NB4 (cell line): ENCODE results near the gene CHRNG.

Experiments
- DNase-seq: peaks from one replicate; pipeline ENCODE4 v3.0.0; 2010; ENCODE audit warnings: low read depth
- H3K4me3 ChIP-seq: one replicate; pipeline ENCODE4 v1.5.1; 2011; ENCODE audit warnings: mild to moderate bottlenecking, low read depth, low read length, moderate library complexity
- MYC ChIP-seq: IDR thresholded peaks from 2 replicates; pipeline ENCODE4 v1.6.1; 2011; ENCODE audit warnings: low read depth, low read length
- POLR2A ChIP-seq: IDR thresholded peaks from 2 replicates; pipeline ENCODE4 v1.6.1; 2011; ENCODE audit warnings: mild to moderate bottlenecking; ENCODE audit not compliant: insufficient read length; ENCODE audit errors: extremely low read depth
- TF ChIP-seq, protein P1 (sequence below): IDR thresholded peaks from one replicate; pipeline ENCODE4 v1.5.1; 2012; ENCODE audit warnings: low read depth, low read length
- TF ChIP-seq, protein P2 (sequence below): IDR thresholded peaks from 2 replicates; pipeline ENCODE4 v1.6.1; 2011; ENCODE audit warnings: low read depth, low read length

CHRNG gene, protein sequence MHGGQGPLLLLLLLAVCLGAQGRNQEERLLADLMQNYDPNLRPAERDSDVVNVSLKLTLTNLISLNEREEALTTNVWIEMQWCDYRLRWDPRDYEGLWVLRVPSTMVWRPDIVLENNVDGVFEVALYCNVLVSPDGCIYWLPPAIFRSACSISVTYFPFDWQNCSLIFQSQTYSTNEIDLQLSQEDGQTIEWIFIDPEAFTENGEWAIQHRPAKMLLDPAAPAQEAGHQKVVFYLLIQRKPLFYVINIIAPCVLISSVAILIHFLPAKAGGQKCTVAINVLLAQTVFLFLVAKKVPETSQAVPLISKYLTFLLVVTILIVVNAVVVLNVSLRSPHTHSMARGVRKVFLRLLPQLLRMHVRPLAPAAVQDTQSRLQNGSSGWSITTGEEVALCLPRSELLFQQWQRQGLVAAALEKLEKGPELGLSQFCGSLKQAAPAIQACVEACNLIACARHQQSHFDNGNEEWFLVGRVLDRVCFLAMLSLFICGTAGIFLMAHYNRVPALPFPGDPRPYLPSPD

DNA sequence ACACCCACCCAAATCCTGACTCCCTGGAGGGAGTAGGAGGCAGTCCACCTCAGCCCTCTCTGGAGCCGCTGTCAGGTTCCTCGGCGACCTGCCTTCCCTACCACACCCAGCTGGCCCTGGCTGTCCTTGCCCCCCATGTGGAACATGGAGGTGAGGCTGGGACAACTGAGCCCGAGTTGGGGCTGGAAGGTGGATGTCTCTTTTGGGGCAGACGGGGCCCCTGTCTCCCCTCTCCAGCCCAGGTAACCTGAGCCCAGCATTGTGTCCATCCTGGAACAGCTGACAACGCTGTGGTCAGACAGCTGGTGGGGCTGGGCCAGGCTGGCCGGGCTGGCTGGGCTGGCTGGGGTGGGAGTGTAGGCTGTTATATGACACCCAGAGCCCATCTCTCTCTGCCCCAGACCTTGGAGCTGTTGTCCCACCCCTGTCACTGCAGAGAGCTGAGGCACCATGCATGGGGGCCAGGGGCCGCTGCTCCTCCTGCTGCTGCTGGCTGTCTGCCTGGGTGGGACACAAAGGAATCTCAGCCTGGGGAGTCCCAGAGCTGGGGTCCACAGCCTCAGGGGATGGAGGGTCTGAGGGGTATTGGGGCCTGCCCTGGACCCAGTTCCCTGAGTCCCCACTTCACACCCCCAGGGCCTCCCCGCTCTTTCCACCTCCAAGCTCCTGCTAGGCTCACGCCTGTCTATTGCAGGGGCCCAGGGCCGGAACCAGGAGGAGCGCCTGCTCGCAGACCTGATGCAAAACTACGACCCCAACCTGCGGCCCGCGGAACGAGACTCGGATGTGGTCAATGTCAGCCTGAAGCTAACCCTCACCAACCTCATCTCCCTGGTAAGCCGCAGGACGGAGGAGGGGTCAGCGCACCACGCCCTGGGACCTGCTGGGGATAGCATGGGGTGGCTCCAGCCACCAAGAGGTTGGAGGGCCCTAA is at the start of gene CHRNG:
Gene CHRNG, plus strand, starts transcription at position 395 of the 934 bp plus-strand sequence. Its CDS starts 56 bp downstream, at position 451.
- no peak within 1 kb of the TSS for H3K4me3 ChIP-seq
- no peak for DNase-seq
- TF ChIP-seq, protein P1, sequence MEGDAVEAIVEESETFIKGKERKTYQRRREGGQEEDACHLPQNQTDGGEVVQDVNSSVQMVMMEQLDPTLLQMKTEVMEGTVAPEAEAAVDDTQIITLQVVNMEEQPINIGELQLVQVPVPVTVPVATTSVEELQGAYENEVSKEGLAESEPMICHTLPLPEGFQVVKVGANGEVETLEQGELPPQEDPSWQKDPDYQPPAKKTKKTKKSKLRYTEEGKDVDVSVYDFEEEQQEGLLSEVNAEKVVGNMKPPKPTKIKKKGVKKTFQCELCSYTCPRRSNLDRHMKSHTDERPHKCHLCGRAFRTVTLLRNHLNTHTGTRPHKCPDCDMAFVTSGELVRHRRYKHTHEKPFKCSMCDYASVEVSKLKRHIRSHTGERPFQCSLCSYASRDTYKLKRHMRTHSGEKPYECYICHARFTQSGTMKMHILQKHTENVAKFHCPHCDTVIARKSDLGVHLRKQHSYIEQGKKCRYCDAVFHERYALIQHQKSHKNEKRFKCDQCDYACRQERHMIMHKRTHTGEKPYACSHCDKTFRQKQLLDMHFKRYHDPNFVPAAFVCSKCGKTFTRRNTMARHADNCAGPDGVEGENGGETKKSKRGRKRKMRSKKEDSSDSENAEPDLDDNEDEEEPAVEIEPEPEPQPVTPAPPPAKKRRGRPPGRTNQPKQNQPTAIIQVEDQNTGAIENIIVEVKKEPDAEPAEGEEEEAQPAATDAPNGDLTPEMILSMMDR: no peak
- TF ChIP-seq MYC (no peak), POLR2A (peak; percentile 8)

DNA sequence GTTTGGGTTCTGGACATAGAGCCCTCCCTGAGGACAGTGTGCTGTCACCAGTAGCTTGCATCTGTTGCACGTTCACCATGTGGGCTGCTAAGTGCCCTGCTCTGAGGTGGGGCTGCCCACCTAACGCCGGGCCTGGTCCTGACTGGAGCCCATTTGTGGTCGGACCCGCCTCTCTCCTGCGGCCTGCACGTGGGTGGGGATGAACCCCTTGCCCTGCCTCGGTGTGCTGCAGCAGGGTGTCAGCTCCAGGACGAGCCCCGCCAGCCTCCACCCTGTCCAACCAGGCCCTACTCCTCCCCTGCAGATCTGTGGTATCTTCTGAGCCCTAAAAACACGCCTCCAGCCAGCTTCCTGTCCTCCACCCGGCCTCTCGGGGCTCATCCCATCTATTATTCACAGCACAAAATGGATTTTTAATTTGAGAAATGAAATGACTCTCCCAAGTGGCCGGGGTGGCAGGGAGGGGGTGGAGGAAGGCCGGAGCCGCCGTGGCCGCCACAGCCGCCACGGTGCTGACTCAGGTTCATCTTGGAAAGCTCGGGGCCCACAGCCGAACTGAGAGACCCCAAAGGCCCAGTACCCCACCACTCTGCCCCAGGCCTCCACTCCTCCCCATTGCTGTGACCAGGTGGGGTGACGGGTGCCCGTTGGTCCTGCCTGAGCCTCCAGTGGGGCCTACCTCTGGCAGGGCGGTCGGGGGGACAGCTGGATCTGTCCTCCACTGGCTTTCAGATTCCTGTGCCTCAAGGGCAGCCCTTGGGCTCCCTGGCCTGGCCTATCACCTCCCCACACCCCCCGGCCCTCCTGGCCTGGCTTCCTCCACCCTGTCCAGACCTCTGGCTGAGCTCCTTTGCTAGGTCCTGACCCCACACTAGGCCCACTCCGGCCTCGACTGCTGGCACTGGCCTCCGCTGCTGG is 49.0 kb upstream of the CHRNG start:
- no peak overlapping the region for H3K4me3 ChIP-seq
- TF ChIP-seq POLR2A: no peak
- DNase-seq: no peak

DNA sequence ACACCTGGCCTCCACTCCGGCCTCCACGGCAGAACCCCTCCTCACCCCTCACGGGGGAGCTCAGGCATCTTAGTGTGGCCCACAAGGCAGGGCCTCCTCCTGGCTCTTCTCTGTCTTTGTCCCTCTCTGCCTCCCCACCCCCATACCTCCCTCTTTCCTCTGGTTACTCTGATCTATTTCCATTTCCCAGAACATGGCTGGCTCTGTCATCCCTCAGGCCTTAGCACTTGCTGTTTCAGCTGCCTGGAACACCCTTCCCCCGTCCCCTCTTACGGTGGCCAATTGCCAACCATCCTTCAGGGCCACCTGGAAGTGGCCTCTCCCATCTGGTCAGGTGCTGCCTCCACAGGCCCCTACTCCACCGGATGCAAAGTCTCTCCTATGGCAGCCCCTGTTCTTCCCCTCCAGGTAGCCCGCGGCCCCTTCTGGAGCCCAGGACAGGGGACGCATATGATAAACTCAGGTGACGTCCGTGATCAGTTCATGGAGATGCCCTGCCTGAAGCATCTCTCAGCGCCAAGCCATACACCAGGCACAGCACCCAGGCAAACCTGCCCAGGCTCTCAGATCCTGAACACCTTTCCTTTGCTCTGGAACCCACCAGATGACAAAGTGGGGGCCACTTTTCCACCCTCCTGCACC is 48.2 kb upstream of the CHRNG start:
- H3K4me3 ChIP-seq: no peak overlapping the region
- DNase-seq: no peak
- TF ChIP-seq, protein P1: no peak
- no peak for TF ChIP-seq MYC

DNA sequence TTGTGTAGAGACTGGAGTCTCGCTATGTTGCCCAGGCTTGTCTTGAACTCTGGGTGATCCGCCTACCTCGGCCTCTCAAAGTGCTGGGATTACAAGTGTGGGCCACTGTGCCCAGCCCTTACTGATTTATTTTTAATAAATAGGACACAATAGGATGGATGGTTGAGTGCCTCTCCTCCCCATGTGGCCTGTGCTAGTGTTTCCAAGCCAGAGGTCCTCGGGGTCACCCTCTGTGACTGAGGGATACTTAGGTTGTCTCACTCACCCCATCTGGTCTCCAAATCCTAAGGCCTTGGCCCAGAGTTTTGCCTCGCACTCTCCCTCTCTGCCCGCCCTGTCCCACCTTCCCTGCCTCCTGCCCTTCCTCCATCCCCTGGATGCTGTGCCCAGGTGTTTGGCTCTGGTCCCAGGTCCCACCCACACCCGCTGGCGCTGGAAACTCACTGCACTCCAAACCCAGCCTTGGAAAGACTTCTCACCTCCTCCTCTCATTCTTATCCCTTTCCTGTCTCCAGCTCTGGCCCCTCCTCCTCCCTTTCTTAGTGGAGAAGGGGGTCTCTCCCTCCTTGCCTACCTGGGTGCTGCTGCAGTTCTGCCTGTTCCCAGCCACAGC is 47.1 kb upstream of the CHRNG start:
- DNase-seq: no peak
- TF ChIP-seq MYC (no peak), POLR2A (no peak)
- TF ChIP-seq, protein P1: no peak
- TF ChIP-seq, protein P2, sequence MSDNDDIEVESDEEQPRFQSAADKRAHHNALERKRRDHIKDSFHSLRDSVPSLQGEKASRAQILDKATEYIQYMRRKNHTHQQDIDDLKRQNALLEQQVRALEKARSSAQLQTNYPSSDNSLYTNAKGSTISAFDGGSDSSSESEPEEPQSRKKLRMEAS: no peak
- H3K4me3 ChIP-seq: no peak overlapping the region

DNA sequence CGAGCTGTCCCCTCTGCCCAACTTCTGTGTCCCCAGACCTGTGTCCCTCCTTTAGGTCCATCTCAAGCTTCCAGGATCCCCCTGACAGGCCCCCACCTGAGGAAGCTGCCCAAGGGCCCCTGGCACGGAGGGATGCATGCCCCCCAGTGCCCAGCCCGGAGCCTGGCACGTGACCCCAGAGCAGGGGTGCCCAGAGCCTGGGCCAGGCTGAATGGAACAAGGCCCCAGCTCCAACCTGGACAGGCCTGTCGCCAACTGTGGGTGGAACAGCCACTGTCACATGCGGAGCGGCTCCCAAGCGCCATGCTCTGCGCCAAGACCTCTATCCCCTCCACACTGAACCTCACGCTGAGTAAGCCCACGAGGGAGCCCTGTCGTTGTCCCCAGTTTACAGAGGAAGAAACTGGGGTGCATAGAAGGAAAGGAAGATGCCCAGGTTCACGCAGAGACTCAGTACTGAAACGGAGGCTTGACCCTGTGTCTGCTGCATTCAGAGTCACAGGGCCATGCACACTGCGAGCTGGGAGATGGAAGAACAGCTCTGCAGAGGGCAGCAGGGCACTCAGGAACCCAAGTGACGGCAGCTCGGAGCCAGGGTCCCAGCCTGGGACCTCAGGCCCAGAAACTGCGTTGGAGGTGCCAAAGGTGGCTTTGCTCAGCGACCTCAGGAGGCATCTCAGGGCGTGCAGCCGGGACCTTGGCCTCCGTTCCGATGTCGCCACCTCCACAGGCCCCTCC is 46.4 kb upstream of the CHRNG start:
- no peak for DNase-seq
- TF ChIP-seq, protein P2: no peak
- TF ChIP-seq MYC (no peak), POLR2A (no peak)
- TF ChIP-seq, protein P1: no peak
- H3K4me3 ChIP-seq: no peak overlapping the region
